DND-41 (cell line): ENCODE results near the gene CD74.

Experiments
- ATAC-seq: fragments of 200-7000 bp; cut with Tn5 transposase; 3 replicates; pipeline ENCODE4 v1.9.1; 2021; ENCODE audit warnings: low read depth; ENCODE audit not compliant: insufficient read depth
- DNase-seq: peaks from one replicate; pipeline ENCODE4 v3.0.0-alpha.2; 2020
- H2AFZ ChIP-seq: 2 replicates; pipeline ENCODE4 v1.6.0; 2012; ENCODE audit warnings: low read depth, low read length
- H3K27ac ChIP-seq: 2 replicates; pipeline ENCODE4 v1.5.1; 2012; ENCODE audit warnings: low read length, inconsistent platforms
- H3K27me3 ChIP-seq: fragments of 200-600 bp; sonication (generic); 2 replicates; pipeline ENCODE4 v1.6.0; 2012; ENCODE audit warnings: low read length, mild to moderate bottlenecking, inconsistent platforms; ENCODE audit not compliant: insufficient read depth, poor library complexity
- H3K36me3 ChIP-seq: 2 replicates; pipeline ENCODE4 v1.5.1; 2012; ENCODE audit warnings: low read length, inconsistent platforms; ENCODE audit not compliant: insufficient read depth
- H3K4me1 ChIP-seq: 2 replicates; pipeline ENCODE4 v1.5.1; 2012; ENCODE audit warnings: mild to moderate bottlenecking, low read length; ENCODE audit not compliant: insufficient read depth
- H3K4me2 ChIP-seq: 2 replicates; pipeline ENCODE4 v1.6.0; 2012; ENCODE audit warnings: mild to moderate bottlenecking, moderate library complexity, low read length, inconsistent platforms; ENCODE audit not compliant: insufficient read depth
- H3K4me3 ChIP-seq, 2 experiments: fragments of 200-600 bp in 1 of 2; shearing (Covaris generic) in 1 of 2; 2 replicates each; pipeline ENCODE4 v1.5.1; 2012 to 2016; ENCODE audit warnings: inconsistent platforms in 2 of 2, low read length in 2 of 2, mild to moderate bottlenecking in 2 of 2, low read depth in 1 of 2, moderate library complexity in 1 of 2
- H3K79me2 ChIP-seq: 2 replicates; pipeline ENCODE4 v1.6.0; 2012; ENCODE audit warnings: low read length, inconsistent platforms; ENCODE audit not compliant: insufficient read depth
- H3K9ac ChIP-seq: 2 replicates; pipeline ENCODE4 v1.6.0; 2012; ENCODE audit warnings: low read depth, mild to moderate bottlenecking, inconsistent platforms, low read length, moderate library complexity
- H3K9me3 ChIP-seq: 2 replicates; pipeline ENCODE4 v1.5.1; 2012; ENCODE audit warnings: low read length, moderate library complexity, mild to moderate bottlenecking, inconsistent platforms; ENCODE audit not compliant: insufficient read depth, severe bottlenecking
- H4K20me1 ChIP-seq: 2 replicates; pipeline ENCODE4 v1.6.0; 2012; ENCODE audit warnings: low read length; ENCODE audit not compliant: insufficient read depth
- EZH2 ChIP-seq: IDR thresholded peaks from 3 replicates; pipeline ENCODE4 v1.6.1; 2012; ENCODE audit warnings: borderline replicate concordance, low read depth, mild to moderate bottlenecking, moderate library complexity, low read length, inconsistent platforms; ENCODE audit not compliant: severe bottlenecking
- TF ChIP-seq, protein P1 (sequence below): IDR thresholded peaks from 2 replicates; pipeline ENCODE4 v1.5.1; 2012; ENCODE audit warnings: borderline replicate concordance, low read length, moderate library complexity, mild to moderate bottlenecking; ENCODE audit not compliant: poor library complexity, severe bottlenecking; ENCODE audit errors: extremely low read depth

Gene CD74

DNA sequence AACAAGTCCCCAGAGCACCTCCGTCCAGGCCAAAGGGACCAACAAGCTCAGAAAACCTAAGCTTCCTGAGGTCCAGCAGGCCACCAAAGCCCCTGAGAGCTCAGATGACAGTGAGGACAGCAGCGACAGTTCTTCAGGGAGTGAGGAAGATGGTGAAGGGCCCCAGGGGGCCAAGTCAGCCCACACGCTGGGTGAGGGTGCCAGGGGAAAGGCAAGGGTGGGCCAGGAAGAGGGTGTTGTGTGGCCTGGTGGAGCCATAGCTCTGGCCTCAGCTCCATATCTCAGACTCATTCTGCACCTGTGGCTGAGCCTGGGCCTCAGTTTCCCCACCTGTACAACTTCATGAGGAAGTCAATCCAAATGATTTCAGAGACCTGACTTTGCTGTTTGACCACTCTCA lies 20.7 kb downstream of the CD74 start:
- no peaks in the 10 kb centered on the region for H3K79me2 ChIP-seq
- H2AFZ ChIP-seq, result no peak overlapping the region
- no peaks in the 10 kb centered on the region for H3K9me3 ChIP-seq
- H3K27ac ChIP-seq, result no peak overlapping the region
- no peaks in the 10 kb centered on the region for H3K4me1 ChIP-seq
- no peak for DNase-seq
- ATAC-seq, result no peak
- peaks cover 94% of the 10 kb centered on the region for H3K36me3 ChIP-seq
- no peak overlapping the region for H3K4me2 ChIP-seq
- no peaks in the 10 kb centered on the region for H3K27me3 ChIP-seq
- no peak overlapping the region for H3K9ac ChIP-seq
- no peaks in the 10 kb centered on the region for H4K20me1 ChIP-seq
- TF ChIP-seq EZH2, result no peak
- TF ChIP-seq, protein P1, sequence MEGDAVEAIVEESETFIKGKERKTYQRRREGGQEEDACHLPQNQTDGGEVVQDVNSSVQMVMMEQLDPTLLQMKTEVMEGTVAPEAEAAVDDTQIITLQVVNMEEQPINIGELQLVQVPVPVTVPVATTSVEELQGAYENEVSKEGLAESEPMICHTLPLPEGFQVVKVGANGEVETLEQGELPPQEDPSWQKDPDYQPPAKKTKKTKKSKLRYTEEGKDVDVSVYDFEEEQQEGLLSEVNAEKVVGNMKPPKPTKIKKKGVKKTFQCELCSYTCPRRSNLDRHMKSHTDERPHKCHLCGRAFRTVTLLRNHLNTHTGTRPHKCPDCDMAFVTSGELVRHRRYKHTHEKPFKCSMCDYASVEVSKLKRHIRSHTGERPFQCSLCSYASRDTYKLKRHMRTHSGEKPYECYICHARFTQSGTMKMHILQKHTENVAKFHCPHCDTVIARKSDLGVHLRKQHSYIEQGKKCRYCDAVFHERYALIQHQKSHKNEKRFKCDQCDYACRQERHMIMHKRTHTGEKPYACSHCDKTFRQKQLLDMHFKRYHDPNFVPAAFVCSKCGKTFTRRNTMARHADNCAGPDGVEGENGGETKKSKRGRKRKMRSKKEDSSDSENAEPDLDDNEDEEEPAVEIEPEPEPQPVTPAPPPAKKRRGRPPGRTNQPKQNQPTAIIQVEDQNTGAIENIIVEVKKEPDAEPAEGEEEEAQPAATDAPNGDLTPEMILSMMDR, result no peak
- no peak overlapping the region for H3K4me3 ChIP-seq

DNA sequence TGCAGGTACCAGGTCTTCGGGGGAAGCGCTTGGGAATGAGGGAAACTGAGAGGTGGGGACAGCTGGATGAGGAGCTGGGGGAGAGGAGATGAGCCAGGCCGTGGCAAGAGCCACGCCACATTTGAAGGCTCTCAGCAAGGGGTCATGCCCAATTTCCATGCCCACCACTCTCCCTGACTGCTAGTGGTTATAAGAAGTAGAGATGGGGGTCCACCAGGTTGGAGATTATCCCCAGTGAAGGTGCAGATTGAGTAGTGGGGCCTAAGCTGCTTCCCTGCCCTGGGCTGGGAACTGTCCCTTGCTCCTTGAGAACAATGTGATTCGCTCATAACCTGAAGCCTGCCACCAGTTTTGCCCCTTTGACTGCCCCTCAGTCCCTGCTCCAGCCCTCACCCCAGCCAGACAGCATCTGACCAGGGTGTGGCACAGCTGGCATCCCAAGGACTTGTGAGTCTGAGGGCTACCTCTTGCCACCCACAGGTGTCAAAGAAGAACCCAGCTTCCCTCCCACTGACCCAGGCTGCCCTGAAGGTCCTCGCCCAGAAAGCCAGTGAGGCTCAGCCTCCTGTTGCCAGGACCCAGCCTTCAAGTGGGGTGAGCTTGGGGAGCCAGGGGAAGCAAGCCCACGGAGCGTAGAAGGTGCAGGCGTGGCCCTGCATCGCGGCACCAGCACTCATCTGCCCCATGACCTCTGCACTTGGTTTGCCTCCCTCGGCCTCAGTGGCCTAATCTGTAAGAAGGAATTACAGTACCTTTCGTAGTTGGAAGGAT lies 21.5 kb downstream of the CD74 start:
- TF ChIP-seq, protein P1, result no peak
- TF ChIP-seq EZH2, result no peak
- Histone ChIP-seq H2AFZ (no peak overlapping the region), H3K4me3 (no peak overlapping the region), H3K4me2 (no peak overlapping the region), H3K9me3 (no peaks in the 10 kb centered on the region), H3K36me3 (peaks cover 97% of the 10 kb centered on the region), H3K4me1 (no peaks in the 10 kb centered on the region), H3K9ac (no peak overlapping the region), H3K27me3 (no peaks in the 10 kb centered on the region), H3K27ac (no peak overlapping the region), H4K20me1 (no peaks in the 10 kb centered on the region), H3K79me2 (no peaks in the 10 kb centered on the region)
- ATAC-seq (no peak), DNase-seq (no peak)

DNA sequence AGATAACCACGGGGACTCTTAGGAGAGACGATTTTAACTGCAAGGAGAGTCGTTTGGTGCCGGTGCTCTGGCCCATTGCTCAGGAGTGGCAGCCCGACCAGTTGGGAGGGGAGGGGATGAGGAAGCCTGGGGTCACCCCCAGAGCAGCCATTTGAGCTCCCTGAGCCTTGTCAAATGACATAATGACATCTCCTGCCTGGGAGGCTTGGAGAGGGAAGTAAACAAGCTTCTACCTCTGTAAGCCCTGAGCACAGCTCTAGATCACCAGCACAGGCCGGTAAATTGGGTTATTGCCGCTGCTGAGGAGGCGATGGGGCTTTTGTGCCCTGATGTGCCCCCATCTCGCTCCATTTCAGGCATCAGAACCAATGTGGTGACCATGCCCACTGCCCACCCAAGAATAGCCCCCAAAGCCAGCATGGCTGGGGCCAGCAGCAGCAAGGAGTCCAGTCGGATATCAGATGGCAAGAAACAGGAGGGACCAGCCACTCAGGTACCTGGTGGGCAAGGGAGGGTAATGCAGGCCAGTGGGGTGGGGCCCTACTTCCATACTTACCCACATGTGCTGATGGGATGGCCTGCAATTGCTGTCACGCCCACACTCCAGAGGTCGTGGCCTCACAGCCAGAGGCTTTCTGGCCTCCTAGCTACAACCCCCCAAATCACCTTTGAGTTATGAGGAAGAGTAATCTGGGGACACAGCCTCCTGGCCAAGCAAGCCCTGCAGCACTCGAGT lies 23.0 kb downstream of the CD74 start:
- H3K4me2 ChIP-seq, result no peak overlapping the region
- no peaks in the 10 kb centered on the region; the same call in 1 of the 2 replicates for H4K20me1 ChIP-seq
- no peak for TF ChIP-seq EZH2
- TF ChIP-seq, protein P1, result no peak
- no peaks in the 10 kb centered on the region for H3K79me2 ChIP-seq
- H3K4me1 ChIP-seq, result no peaks in the 10 kb centered on the region
- H3K36me3 ChIP-seq, result peaks cover 97% of the 10 kb centered on the region
- no peak overlapping the region for H3K9ac ChIP-seq
- no peak overlapping the region for H2AFZ ChIP-seq
- no peaks in the 10 kb centered on the region for H3K27me3 ChIP-seq
- H3K27ac ChIP-seq, result no peak overlapping the region
- no peak overlapping the region for H3K4me3 ChIP-seq
- DNase-seq (no peak), ATAC-seq (no peak)
- H3K9me3 ChIP-seq, result no peaks in the 10 kb centered on the region
